ENCODE results near the gene ITGB1BP1.
"Not testable (repeated sequence)": the region's sequence is repeated elsewhere in the genome, so short reads cannot be mapped to it uniquely, and the experiment has no call there.

The ITGB1BP1 gene

GRCh38 chr2:9398881-9399780 lies 24.2 kb downstream of the ITGB1BP1 start:
- no peak for DNase-seq

GRCh38 chr2:9398251-9398650 lies 25.1 kb downstream of the ITGB1BP1 start:
- DNase-seq = not testable (repeated sequence)

DNA sequence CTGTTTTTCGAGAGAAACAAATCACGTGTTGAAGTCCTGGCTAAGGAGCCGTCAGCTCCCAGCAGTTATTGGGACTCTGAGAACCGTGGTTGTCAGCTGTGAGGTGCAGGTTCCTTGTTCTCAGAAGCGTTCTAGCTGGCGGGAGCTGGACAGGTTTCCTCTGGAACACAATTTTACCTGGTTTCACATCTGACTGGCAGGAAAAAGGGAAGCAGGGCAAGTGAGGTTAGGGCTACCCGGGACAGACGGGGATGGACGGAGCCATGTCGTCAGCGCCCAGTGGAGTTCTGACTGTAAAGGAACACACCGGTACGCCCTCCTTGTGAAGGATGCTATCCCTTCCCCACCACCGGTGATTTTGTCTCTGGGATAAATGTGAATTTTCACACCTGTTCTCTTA lies 26.1 kb downstream of the ITGB1BP1 start:
- DNase-seq = no peak

DNA sequence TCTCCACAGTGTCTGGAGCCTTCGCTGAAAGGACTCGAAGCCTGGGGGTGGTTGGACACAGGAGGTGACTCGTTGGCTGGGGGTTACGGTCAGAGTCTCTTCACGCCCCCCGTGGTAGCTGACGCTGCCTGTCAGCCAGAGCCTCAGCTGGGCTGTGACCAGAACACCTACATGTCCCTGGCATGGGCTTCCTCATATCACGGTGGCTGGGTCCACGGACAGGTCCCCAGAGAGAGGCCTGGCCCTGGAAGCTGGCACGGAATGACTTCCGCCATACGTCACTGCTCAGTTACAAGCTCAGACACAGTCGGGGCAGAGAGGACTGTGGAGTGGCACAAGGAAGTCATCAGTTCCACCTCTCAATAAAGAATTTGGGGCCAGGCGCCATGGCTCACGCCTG lies 28.5 kb downstream of the ITGB1BP1 start:
- DNase-seq = no peak

- DNase-seq = no peak
Measured at GRCh38 chr2:9392898-9393765, 30.2 kb downstream of the ITGB1BP1 start.

GRCh38 chr2:9391961-9392720 lies 31.2 kb downstream of the ITGB1BP1 start:
- no peak for DNase-seq

DNA sequence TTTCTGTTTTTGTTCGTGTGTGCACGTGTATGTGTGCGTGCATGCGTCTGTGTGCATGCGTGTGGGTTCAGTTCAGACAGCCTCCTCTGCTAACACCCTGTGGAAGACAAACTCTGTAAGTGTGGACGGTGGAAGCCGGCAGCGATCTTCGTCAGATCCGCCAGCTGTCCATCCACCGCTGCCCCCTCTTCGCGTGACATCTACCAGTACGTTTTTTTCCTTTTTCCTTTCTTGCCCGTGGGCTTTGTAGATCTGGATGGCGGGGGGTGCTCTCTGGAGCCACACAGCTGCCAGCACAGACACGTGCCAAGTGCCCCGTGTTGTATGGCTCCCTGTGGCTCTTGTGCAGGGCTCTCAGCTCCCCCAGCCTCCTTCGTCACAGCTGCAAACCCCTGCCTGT lies 32.3 kb downstream of the ITGB1BP1 start:
- no peak for DNase-seq

DNA sequence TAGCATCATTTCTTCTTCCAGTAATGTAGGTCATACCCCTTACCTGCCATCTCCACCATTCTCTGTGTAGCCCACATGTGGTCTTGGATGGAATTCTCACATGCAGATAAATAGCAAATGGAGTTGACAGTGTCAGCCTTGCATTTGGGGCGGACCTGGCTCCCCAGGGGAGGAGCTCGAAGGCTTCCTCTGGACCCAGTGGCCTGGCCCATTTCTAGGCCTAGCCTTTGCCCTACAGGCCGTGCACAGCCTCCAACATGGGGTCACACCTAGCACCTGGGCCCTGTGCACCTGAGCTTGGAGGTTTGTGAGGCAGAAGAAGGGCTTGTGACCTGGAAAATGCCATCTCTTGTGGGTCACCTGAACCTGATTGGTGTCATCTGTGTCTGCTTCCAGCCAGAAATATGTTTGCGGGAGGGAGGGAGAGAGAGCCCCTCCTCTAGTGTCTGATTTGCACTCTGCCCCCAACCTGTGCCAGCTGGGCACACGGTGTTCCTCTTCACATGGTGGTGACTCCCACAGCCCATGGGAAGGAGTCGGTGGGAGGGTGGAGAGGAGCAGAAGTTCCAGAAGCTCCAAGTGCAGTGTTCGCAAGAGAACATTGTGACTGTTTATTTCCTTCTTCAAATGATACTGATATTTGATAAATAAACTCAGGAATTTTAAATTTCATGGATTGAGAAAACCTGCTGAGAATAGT lies 33.0 kb downstream of the ITGB1BP1 start:
- DNase-seq = no peak

DNA sequence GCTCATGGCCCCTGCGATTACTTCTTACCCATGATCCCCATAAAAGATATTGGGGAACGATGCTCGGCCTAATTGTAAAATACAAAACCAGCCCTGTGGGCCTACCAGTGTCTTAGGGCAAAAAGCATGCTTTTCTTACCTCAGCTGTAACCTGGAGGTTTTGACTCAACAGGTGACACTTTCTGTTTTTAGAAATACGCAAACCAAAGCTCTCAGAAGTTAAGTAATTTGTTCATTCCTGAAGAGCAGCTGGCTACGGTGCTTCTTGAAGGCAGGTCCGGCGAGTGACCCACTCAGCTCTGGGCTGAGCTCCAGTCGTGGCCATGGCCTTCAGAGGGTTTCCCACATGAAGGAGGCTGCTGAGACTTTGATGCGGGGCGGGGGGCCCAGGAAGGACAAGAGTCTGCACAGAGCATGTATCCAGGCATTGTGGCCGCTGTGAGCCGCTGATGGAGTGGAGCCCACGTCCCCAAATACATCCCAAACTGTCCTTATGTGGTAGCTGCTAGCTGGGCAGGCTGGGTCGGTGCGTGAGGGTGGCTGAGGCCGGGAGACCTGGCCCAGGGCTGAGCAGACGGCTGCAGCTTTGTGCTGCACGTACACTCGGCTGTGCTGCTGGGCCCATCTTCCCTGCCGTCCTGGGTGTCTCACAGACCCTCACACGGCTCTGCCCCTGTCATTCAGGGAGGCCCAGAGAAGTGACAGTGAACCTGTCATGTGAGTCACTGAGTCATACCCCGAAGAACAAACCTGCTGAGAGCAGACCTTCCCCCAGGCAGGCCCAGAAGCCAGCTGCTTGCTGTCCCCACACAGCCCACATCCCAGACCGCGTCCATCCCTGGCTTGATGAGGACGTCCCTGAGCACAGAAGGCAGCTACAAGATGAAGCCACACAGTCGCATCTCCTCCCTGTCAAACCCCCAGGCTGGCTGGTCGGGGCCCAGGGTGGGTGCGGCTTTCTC lies 34.1 kb downstream of the ITGB1BP1 start:
- DNase-seq = no peak

- no peak for DNase-seq
Measured at GRCh38 chr2:9388199-9388681, 35.1 kb downstream of the ITGB1BP1 start.

GRCh38 chr2:9385841-9386240 lies 37.5 kb downstream of the ITGB1BP1 start:
- no peak for DNase-seq

DNA sequence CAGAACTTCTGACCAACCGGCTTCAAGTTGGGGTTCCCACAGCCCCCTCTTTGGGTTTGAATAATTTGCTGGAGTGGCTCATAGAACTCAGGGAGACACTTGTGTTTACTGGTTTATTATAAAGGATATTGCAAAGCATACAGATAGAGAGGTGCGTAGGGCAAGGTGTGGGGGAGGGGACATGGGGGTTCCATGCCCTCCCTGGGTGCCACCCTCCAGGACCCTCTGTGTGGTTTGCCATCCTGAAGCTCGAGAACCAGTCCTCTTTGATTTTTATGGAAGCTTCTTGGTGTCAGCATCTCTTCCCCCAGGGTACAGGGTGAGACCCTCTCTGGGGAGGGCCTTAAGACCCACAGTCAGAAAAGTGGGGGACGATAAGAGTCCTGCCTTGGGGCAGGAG lies 38.8 kb downstream of the ITGB1BP1 start:
- DNase-seq = no peak

DNA sequence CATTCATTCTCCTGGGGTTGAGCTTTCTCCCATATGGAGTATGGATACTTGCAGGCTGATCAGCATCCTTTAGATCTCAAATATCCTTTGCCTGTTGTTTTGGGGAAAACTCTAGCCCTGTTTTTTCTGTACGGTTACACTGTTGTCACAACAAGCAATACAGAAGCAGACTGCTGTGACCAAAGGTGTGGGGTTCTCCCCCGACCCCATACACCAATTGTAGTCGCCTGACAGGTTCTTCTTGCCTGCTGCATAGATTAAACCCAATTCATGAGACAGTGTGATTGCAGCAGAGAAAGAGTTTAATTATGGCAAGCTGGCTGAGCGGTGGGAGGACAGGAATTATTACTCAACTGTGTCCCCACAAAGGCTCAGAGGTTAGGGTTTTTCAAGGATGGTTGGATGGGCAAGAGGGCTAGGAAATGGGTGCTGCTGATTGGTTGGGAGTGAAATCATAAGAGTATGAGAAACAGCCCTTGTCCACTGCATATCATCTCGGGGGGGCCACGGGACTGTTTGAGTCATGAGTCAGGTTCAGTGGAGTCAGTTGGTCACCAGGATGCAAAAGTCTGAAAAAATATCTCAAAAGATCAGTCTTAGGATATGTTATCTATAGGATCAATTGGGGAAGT lies 40.6 kb downstream of the ITGB1BP1 start:
- no peak for DNase-seq

GRCh38 chr2:9380702-9381628 lies 42.4 kb downstream of the ITGB1BP1 start:
- no peak for DNase-seq

DNA sequence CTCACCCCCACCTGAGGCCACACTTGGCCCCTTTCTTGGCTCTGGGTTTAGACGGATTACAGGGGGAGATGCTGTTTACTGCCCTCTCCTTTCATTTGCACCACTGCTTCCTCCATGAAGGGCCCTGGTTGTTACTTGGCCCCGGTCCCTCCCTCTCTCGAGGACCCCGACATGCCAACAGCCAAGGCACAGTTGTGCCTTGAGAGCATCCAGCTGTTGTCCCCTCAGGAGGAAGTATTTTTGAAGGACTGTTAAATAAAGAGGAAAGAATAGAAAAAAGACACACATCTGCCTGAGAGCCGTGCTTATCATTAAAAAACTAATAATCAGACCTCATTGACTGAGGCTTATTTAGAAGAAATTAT lies 44.0 kb downstream of the ITGB1BP1 start:
- DNase-seq = no peak

DNA sequence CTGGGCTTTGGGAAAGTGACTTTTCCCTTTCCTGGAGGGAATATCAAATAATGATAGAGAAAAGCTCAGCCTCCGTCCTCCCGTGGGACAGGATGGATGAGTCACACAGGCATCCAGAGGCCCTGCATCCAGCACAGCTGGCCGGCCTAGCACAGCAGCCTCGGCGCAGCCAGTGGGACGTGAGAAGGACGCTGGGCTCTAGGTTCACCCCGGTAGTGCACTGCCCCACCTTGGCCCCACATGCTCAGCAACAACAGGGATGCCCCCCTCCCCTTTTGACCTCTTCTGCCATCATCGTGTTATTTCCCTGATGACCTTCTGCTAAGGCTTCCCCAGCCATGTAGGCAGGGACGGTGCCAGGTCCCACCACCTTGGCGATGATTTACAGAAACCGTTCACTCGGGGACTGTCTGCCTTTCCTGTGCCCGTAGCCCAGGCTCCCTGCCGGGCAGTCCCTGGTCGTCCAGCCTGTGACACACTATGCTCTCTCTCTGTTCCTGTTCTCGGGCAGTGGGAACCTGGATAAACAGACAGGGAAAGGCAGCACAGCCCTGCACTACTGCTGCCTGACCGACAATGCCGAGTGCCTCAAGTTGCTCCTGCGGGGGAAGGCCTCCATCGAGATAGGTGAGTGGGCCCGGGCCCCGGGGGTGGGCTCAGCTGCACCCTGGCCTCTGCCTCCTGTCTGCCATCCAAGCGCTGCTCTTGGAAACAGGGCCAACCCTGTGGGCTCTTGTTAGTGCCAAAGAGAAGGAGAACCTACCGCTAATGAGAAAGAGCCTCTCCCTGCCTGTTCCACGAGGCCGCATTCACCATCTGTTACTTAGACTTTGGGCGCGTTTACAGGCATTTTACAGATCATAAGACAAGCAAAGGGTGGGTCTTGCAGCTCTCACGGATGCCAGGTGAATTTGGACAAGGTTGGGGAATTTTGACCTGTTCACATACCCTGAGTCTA lies 44.6 kb downstream of the ITGB1BP1 start:
- DNase-seq = no peak

- DNase-seq = no peak
Measured at GRCh38 chr2:9377461-9378097, 45.7 kb downstream of the ITGB1BP1 start.
